Osteocyte (in vitro differentiated cells): ENCODE results near the gene COX7C. TPM values are rescaled to one million over a fixed set of nuclear protein-coding genes. Genes with fewer than 3 reads are reported as not detected.

Experiments
- DNase-seq: peaks from one replicate; pipeline ENCODE4 v3.0.0; 2021; ENCODE audit warnings: mixed read lengths; ENCODE audit not compliant: unreplicated experiment; ENCODE audit errors: extremely low spot score
- H3K27ac Mint-ChIP-seq: one replicate; pipeline ENCODE4 v1.8.0; 2021; ENCODE audit warnings: mild to moderate bottlenecking, mixed read lengths; ENCODE audit not compliant: unreplicated experiment
- H3K27me3 Mint-ChIP-seq: one replicate; pipeline ENCODE4 v1.8.0; 2021; ENCODE audit warnings: mixed read lengths; ENCODE audit not compliant: unreplicated experiment
- H3K36me3 Mint-ChIP-seq: one replicate; pipeline ENCODE4 v1.8.0; 2021; ENCODE audit warnings: mixed read lengths; ENCODE audit not compliant: unreplicated experiment
- H3K4me1 Mint-ChIP-seq: one replicate; pipeline ENCODE4 v1.8.0; 2021; ENCODE audit warnings: mixed read lengths; ENCODE audit not compliant: unreplicated experiment
- H3K4me3 Mint-ChIP-seq: one replicate; pipeline ENCODE4 v1.8.0; 2021; ENCODE audit warnings: mild to moderate bottlenecking, moderate library complexity, mixed read lengths; ENCODE audit not compliant: unreplicated experiment
- H3K9me3 Mint-ChIP-seq: one replicate; pipeline ENCODE4 v1.8.0; 2021; ENCODE audit warnings: mixed read lengths; ENCODE audit not compliant: unreplicated experiment
- total RNA-seq: library from RNA; stranded (reverse); gene quantifications from 2 replicates; pipeline ENCODE4 v1.2.1, GENCODE V29; 2021
- TF ChIP-seq, protein P1 (sequence below): fragments of 200-600 bp; sonication (generic); IDR thresholded peaks from 2 replicates; pipeline ENCODE4 v1.5.0; 2021; ENCODE audit warnings: antibody characterized with exemption, mild to moderate bottlenecking, moderate library complexity

The COX7C gene
- total RNA-seq, 1 donor from 2014 or later, result 423 TPM

DNA sequence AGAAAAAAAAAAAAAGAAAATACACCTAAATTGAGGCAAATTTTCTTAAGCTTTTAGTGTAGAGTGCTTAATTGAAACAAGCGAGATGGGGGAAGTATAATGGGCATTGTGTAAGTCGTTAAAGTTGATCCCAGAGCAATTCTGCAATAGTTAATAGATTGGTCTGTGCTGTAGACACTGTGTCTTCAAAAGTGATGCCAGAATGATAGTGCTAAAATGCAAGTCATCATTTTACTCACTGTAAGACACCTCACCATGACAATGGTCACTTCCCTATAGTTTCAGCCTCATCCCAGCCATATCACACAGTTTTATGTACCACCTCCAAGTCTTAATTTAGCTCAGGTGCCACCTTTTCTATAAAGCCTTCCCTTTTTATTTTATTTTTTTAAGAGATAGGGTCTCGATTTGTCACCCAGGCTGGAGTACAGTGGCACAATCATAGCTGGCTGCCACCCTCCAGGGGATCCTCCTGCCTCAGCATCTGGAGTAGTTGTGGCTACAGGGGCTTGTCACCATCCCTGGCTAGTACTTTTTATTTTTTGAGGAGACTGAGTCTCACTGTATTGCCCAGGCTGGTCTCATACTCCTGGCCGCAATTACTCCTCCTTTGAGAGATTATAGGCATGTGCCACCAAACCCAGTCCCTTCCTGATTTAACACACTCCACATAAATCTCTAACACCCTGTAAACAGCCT, 6.2 kb downstream of the COX7C start:
- TF ChIP-seq, protein P1, sequence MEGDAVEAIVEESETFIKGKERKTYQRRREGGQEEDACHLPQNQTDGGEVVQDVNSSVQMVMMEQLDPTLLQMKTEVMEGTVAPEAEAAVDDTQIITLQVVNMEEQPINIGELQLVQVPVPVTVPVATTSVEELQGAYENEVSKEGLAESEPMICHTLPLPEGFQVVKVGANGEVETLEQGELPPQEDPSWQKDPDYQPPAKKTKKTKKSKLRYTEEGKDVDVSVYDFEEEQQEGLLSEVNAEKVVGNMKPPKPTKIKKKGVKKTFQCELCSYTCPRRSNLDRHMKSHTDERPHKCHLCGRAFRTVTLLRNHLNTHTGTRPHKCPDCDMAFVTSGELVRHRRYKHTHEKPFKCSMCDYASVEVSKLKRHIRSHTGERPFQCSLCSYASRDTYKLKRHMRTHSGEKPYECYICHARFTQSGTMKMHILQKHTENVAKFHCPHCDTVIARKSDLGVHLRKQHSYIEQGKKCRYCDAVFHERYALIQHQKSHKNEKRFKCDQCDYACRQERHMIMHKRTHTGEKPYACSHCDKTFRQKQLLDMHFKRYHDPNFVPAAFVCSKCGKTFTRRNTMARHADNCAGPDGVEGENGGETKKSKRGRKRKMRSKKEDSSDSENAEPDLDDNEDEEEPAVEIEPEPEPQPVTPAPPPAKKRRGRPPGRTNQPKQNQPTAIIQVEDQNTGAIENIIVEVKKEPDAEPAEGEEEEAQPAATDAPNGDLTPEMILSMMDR, result no peak
- Mint-ChIP-seq H3K27me3 (peaks cover 19% of the 10 kb centered on the region), H3K27ac (no peak overlapping the region), H3K36me3 (peaks cover 36% of the 10 kb centered on the region), H3K4me1 (peaks cover 4% of the 10 kb centered on the region), H3K9me3 (no peaks in the 10 kb centered on the region), H3K4me3 (no peak overlapping the region)
- DNase-seq, result no peak

- no peak overlapping the region for H3K27ac Mint-ChIP-seq
- H3K27me3 Mint-ChIP-seq, result peaks cover 27% of the 10 kb centered on the region
- H3K9me3 Mint-ChIP-seq, result no peaks in the 10 kb centered on the region
- H3K4me1 Mint-ChIP-seq, result no peaks in the 10 kb centered on the region
- TF ChIP-seq, protein P1, result no peak
- DNase-seq, result no peak
- H3K36me3 Mint-ChIP-seq, result peaks cover 27% of the 10 kb centered on the region
- no peak overlapping the region for H3K4me3 Mint-ChIP-seq
Observed at GRCh38 chr5:86625148-86625547, 7.4 kb downstream of the COX7C start.

GRCh38 chr5:86626149-86626548, 8.4 kb downstream of the COX7C start:
- peaks cover 17% of the 10 kb centered on the region for H3K36me3 Mint-ChIP-seq
- no peaks in the 10 kb centered on the region for H3K4me1 Mint-ChIP-seq
- no peak overlapping the region for H3K4me3 Mint-ChIP-seq
- TF ChIP-seq, protein P1, result no peak
- peaks cover 36% of the 10 kb centered on the region for H3K27me3 Mint-ChIP-seq
- H3K27ac Mint-ChIP-seq, result no peak overlapping the region
- DNase-seq, result no peak
- H3K9me3 Mint-ChIP-seq, result no peaks in the 10 kb centered on the region

DNA sequence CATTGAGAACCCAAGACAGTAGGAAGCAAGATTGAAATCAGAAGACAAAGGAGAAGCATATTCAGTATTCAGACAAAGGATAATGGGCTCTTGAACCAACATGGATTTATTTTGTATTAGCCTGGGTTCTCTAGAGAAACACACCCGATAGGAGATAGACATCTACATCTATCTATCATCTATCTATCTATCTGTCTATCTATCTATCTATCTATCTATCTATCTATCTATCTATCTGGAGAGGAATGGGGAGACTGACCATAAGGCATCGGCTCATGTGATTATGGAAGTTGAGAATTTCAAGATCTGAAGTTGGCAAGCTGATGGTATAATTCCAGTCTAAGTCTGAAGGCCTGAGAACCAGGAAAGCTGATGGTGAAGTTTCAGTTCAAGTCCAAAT, 13.4 kb downstream of the COX7C start:
- no peak for DNase-seq
- no peak overlapping the region for H3K27ac Mint-ChIP-seq
- no peaks in the 10 kb centered on the region for H3K4me1 Mint-ChIP-seq
- no peak overlapping the region for H3K4me3 Mint-ChIP-seq
- peaks cover 41% of the 10 kb centered on the region for H3K27me3 Mint-ChIP-seq
- H3K36me3 Mint-ChIP-seq, result no peaks in the 10 kb centered on the region
- no peaks in the 10 kb centered on the region for H3K9me3 Mint-ChIP-seq
- TF ChIP-seq, protein P1, result no peak

DNA sequence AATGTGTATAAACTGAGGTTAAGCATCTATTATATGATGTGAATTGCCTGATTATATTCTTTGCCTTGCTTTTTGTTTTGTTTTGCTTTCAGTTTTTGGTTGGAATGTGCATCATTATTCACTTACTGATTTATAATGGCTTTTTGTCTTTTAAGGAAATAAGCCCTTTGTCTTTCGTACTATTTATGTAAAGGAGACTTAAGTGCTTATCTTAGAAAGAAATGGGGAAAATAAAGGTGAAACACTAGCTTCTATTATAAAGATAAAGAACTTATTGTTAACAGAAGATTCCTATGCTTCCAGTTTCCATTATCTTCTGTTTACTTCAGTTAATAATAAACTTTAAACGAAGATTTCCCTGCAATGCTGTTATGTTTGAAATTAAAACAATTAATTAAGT, 23.3 kb downstream of the COX7C start:
- Mint-ChIP-seq H3K36me3 (no peaks in the 10 kb centered on the region), H3K4me3 (no peak overlapping the region), H3K27me3 (peaks cover 32% of the 10 kb centered on the region), H3K27ac (no peak overlapping the region), H3K9me3 (no peaks in the 10 kb centered on the region), H3K4me1 (no peaks in the 10 kb centered on the region)
- TF ChIP-seq, protein P1, result no peak
- DNase-seq, result no peak
